Measurements from ENCODE around the gene KCNH2.
A peak's percentile ranks its signal among the peaks of the same experiment; 100 is the strongest.

KCNH2 gene

DNA sequence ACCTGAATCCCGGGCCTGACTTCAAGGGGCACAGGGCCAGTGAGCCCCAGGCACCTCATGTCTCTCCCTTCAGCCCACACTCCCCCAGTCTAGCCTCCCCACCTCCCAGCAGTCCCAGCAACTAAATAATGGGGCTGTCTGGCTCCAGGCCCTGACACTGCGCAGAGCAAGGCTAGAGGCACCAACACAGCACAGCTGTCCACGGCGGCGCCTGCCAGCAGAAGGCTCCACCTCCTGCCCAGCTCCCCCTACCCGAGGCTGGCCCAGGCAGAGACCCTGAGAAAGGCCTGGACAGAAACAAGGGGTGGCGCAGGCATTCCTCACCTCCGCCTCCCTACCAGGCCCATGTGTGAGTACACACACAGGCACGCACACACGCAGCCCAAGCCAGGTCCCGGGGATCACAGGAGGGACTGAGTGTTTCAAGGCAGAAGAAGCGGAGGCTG, 6.1 kb downstream of the KCNH2 start:
- no peak for DNase-seq

DNA sequence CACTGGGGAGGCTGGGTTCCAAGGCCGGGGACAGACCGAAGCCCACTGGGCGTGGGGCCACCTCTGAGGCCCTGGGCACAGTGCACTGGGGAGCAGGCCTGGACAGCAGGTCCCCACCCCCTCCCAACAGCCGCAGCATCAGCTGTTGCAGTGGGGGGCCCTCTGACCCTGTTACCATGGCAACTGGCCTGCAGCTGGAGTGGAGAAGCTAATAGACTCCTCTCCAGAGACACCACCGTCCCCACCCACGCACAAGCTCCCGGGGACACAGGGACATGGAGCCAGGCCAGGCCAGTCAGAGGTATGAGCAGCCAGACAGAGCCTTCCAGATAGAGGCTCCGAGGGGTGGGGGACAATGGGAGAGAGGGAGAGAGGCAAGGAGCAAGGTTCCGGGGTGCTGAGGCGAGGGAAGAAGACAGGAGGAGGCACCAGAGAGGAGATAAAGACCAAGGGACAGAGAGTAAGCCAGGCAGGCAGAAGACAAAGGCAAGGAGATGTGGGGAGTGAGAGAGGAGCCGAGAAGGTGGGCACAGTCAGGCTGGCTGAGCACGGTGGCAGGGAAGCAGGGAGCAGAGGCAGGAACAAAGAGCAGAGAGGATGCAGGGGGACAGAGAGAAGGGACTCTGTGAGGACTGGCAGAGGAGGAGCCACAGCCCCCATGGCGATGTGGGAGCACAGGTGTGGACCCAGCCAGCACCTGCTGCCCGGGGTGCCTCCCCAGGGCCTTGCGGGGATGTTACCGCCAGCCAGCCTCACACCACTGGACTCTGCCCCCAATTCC, 6.7 kb downstream of the KCNH2 start:
- DNase-seq: no peak

DNA sequence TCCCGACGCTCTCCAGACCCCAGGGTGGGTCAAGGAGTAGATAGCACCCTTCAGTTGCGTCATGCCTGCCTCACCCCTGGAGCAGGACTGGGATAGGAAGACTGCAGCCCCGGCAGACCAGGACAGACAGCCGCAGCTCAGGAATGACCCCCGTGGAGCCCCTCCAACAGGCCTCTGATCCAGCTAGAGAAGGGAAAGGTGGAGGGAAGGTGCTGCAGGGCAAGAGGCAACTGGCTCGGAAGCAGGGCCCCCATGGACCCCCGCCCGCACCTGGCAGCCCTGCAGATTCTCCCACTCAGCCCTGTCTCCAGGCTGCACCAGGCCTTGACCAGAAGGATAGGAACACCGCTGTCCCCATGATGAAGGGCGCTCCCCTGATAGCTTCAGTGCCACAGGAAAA, 7.7 kb downstream of the KCNH2 start:
- no peak for DNase-seq

DNA sequence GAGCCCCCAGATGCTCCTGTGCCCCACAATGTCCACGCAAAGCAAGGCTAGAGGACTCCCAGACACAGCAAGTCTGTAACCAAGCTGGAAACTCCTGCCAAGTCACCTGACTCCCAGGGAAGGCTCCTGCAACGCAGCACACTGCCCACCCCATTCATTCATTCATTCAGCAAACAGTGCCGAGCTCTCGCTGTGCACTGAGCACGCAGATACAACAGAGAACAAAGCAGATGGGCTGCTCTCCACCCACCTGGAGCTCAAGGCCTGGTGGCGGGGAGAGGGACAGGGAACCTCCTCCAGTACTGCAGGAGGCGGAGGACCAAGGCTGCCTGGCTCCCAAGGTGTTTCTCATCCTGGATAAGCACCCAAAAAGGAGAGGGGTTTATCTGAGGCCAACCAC, 8.6 kb downstream of the KCNH2 start:
- DNase-seq: no peak

DNA sequence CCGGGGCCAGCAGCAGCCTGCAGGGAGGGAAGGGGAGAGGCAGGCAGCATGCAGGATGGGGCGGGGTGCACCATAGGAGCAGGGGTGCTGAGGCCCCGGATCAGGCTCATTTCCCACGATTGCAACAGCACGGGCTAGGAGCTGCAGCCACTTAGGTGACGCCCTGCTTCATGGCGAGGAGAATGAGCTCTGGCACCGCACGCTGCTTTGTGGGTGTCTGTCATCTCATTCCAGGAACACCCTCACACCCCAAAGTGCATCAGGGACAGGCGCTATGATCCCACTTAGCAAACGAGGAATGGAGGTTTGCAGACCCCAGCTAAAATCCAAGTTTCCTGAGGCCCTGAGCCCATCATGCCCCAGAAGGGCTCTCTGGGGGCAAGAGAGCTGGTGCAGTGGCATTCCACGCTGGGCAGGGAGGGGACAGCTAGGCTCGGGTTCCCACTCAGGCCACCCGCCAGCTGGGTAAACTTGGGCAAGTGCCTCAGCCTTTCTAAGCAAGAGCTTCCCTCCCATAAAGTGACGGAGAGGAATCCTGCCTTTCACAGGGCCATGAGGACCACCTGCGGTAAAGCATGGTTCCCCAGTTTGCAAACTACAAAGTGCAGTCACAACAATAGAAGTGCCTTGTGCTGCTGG, 9.3 kb downstream of the KCNH2 start:
- DNase-seq: no peak

DNA sequence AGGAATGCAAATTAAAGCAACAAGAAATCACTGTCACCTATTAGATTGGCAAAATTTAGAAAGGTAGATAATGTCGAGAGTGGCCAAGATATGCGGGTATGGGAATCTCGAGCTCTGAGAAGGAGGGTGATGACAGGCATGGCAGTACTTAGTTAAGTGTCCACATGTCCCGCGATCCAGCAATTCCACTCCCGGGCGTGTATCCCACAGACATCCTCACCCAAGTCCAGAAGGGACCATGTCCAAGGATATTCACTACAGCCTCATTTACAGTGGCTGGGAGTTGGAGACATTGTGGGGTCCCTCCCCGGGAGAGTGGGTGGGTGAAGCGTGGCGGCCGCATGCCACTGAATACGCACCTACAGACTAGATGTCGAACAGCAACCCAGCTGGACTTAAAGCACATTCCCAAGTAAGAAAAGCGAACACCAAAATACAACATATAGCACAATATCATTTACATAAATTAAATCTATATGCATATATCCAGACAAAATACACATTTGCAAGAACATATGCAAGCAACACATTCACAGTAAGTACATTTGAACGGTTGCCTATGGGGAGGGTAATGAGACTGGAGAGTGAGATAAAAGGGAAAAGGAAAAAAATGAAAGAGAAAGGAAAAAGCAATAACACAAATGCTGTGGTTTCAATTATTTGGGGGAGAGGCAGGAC, 9.9 kb downstream of the KCNH2 start:
- no peak for DNase-seq

DNA sequence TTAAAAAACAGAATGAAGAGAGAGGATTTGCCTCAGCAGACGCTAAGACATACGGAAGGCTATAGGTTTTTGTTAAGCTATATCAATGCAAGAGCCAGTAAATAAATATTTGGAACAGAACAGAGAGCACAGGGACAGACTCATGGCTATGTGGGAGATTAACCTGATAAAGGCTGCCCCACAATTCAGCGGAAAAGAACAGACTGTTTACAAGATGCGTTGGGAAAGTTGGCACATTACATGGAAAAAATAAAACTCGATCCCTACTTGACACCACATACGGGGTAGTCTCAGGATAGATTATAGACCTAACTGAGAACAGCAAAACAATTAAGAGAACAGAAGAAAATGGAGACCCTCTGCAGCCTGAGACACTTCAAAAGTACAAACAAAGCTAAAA, 10.8 kb downstream of the KCNH2 start:
- no peak for DNase-seq

DNA sequence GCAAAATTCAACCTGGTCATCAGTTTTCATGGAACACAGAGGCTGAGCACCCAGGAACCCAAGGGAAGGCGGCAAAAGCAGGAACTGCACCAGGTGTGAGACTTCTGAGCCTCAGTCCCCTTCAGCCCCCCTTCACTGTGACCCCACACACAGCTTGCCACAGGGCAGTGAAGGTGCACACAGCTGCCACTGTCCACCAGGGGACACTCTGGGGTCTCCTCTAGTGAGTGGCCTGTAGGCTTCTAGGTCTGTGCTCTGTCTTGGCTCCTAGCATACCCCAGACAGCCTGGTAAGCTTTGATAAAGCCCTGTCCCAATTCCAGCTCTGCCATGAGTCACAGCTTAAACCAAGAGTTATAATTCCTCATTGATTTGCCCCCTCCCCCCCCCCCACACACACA, 12.1 kb downstream of the KCNH2 start:
- no peak for DNase-seq

DNA sequence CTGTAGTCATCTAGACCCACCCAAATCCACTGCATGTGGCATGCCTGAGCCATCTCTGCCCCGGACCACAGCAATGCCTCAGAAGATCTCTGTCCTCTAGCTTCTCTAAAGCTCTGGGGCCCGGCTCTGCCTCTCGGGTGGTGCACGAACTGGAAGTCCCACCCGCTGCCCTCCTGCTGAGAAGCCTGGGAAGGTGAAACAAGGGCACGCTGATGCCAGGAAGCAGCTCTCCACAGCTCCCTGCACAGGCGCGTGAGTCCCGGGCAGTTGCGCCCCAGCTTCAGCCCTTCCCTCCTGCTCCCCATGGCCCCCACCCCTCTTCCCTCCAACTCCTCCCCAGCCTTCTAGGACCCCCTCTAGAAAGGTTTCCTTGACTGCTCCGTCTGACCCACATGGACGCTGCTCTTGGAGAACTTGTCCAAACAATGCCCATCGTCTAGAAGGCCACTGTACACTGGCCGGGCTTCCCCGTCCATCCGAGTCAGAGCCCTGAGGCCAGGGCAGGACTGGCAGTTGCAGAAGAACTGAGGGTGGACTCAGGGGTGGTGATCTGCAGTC, 12.8 kb downstream of the KCNH2 start:
- DNase-seq: no peak

DNA sequence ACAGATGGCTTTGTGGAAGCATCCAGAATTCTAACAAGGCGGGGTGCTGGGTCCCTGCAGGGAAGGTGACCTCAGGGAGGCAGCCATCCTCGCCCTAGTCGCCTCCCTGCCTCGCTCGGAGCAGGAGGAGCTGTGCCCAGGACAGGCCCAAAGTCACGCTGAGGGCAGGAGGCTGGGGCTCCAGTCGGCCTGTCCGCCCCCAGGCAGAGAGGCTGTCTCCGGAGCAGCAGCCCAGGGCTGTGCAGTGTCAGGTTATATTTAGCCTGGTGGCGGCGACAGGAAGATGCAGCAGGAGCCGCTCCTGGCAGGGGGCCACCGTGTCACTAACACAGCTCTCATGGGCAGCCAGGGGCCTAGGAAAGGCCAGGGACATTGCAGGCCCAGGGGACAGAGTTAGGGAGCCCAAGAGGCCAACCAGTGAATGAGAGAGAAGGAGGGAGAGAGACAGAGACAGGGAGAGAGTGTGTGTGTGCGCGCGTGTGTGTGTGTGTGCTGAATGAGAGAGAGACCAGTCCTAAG, 13.5 kb downstream of the KCNH2 start:
- no peak for DNase-seq

DNA sequence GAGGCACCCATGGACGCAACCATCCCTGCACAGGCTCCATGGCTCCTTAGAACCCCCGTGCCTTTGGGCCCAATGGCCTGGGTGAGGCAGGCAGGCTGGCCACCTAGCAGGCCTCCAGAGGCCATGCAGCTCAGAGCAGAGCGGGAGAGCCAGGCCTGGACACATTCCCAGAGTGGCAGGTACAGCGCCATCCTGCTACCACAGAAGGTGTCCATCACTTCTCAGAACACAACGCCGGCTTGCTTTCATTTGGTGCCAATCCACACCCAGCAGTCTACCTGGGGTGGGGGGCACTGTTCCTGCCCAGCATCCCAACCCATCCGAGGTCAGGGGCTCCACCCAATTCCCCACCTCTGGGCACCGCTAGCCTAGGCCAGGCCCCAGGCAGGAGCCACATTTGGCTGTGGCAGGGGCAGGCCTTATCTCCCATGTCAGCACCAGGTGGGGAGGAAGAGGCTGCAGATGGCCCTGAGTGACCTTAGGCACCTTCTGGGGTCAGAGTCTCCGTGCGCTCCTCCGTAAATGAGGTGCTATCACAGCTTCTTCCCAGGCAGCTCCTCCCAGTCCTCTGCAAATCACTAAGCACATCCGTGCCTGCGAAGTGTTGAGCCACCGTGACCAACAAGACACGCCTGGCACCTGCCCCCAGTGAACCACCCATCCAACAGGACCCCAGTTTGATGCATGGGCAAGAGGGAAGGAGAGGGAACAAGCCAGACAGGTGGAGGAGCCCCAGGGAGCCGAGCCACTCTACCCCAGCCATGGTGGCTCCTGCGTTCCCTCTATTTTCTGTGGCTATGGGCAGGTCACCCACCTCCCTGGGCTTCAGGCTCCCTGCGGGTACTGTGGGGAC, 14.2 kb downstream of the KCNH2 start:
- no peak for DNase-seq

DNA sequence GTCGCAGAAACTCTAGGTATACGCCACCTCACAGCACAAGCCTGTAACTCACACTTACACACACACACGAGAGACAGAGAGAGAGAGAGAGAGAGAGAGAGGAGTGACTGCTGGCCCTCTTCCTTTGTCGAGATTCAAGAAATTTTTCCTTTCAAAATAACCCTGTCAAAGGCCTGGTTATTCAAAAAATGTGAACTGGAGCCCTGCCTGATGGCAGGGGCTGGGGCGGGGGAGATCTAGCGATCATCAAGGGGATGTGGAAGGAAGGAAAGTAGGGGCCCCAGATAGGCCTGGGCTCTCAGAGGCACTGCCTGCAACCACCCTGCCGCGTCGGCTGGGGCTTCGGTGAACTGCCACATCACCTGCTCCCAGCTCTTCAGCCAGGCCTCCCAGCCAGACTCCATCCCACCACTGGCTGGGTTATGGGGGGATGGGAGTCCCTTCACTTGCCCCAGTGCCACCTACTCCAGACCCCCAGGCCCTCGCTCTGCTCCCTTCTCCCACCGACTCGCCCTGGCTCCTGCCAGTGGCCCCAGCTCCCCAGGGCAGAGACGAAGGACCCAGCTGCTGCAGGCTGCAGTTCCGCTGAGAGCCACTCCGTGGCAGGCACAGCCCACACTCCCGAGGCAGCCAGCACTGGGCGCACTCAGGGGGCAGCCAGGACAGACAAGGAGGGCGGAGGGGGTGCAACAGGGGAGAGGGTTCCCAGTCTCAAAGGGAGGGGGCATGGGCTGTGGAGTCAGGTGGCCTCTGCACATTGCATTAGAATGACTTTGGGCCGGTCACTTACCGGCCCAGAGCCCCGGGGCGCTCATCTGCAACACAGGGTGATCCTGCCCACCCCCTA, 15.3 kb downstream of the KCNH2 start:
- peak; percentile 65 for DNase-seq

DNA sequence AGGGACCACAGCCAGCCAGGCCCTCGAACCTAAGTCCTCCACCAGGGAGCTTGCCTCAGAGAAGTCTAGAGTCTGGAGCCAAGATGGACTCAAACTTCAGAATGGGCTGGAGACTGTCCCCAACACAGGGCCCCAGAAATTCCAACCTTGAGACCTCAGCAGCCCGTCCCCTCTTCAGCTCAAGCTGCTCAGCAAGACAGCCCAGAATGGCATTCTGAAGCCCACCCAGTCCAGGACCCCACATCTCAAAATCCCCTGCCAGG, 15.9 kb downstream of the KCNH2 start:
- DNase-seq: no peak

DNA sequence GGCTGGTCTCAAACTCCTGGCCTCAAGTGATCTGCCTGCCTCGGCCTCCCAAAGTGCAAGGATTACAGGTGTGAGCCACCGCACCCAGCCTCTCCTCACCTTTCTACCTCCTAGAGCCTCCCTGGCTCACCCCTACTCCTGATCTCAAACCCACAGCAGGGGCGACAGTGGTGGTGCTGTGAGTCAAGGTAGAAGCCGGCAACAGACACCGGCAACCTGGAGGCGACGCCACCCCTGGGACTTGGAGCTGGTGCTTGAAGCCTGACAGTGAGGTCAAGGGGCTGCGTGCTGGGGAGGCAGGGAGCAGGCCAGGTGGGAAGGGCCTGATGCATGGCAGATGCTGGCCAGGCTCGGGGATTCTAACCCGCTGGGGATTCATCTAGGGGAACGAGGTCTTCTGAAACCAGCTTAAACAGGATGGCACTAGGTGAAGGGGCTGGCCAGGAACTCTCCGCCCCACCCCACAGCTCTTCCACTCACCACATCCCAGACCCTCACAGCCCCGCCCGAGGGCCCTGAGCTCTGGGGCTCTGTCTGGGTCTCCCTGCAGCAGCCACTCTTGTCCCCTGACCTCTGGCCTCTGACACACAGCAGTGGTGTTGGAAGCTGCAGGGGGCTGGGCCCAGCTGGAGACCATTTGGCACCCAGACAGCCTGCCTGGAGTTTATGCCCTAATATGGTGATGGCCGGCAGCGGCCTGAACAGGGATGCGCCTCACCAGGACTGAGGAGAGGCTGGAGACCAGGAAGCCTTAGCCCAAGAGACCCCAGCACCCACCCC, 16.4 kb downstream of the KCNH2 start:
- DNase-seq: no peak

DNA sequence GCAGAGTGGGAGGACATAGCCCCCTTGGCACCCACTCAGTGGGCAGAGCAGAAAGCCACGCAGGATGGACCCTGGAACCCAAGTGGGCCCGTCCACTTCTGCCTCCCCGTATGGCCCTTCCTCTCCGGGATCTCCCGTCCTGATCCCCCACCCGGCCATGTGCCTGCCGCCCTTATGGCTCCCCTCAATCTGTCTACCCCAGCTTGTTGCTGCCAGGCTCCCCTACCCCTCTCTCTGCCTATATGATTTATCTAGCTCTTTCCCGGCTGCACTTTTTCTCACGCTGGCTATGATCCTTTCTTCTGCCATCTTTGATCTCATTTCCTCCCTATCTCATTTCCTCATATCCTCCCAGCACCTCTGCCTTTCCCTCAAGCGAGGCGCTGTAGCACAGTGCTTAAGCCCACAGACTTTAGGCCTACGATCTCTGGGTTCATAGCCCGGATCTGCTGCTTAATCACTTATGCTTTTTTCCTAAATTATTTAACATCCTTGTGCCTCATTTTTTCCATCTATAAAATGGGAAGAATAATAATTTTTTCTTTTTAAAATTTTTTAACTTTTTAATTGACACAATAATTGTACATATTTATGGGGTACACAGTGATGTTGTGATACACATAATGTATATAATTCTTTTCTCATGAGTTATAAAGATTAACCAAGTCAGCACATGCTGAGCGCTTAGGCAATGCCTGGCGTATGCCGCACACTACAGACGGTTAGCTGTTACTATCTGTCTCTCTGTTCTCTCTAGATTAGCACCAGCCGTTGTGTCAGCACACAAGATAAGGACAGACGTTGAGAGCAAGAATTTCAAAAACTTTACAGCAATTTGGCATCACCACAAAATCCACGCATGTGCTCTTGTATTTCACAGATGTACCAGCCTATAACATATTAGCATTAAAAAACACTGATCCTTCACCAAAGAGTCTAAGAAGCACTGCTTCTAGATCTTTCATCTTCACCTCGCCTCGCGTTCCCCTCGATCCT, 18.1 kb downstream of the KCNH2 start:
- DNase-seq: no peak

DNA sequence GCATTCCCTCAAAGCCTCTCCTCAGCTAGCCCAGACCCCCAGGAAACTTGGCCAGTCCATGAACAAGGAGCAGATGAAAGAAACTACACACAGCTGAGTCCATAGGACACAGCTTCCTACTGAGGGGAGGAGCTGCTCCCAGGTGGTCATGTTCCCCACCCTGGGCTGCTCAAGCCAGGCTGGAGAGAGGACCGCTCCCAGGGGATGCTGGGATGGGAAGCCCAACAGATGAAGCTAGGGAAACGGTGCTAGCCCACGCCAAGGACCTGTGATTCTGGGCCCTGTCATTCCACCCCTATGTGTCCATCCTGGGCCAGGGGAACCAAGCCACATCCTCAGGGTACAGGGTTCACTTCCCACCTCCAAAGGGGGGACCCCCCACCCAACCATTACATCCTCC, 19.0 kb downstream of the KCNH2 start:
- DNase-seq: no peak

DNA sequence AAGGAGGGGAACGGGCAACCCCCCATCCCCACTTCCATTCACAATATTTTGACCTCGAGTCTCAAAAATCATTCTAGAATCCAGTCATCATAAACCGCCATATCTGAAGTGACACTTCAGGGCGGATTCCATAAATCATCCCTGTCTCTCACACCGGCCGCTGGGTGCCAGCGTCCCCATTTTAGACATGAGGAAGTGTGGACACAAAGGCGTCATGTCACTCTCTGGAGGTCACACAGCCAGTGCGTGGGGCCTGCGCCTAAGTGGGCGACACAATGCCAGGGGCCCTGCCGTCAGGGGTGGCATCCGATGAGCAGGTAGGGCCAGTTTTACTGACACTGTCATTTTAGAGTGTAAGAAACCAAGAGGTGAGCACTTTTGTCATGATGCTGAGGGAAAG, 19.5 kb downstream of the KCNH2 start:
- DNase-seq: no peak

DNA sequence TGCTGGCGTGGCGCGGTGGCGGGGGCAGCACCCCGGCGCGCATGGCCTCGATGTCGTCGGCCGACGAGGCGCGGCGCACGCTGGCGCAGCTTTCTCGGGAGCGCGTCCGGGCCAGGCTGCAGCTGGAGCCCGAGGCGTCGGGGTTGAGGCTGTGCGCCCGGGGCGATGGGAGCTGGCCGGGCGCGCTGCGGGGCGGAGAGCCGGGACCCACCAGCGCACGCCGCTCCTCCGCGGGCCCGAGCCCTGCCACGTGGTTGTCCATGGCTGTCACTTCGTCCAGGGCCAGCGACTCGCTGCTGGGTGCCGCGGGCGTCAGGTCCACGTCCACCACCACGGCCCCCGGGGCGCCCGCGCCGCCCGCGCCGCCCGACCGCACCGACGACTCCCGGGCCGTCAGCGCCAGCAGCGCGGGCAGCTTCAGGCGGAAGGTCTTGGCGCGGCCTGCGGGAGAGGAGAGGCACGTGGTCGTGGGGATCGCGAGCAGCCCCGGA, 20.0 kb downstream of the KCNH2 start:
- DNase-seq: no peak

All from activated naive CD4-positive, alpha-beta T cell treated with anti-CD3 and anti-CD28 coated beads, Interleukin-2, amount 50 U/mL, for 16 hours (primary cell).